GM19023 (cell line): ENCODE measurements around the gene P2RX2.

Source experiments
- ATAC-seq: cut with Tn5 transposase; IDR thresholded peaks from one replicate; pipeline ENCODE4 v1.9.1; 2021; ENCODE audit warnings: mild to moderate bottlenecking, moderate library complexity; ENCODE audit not compliant: unreplicated experiment

P2RX2 gene

DNA sequence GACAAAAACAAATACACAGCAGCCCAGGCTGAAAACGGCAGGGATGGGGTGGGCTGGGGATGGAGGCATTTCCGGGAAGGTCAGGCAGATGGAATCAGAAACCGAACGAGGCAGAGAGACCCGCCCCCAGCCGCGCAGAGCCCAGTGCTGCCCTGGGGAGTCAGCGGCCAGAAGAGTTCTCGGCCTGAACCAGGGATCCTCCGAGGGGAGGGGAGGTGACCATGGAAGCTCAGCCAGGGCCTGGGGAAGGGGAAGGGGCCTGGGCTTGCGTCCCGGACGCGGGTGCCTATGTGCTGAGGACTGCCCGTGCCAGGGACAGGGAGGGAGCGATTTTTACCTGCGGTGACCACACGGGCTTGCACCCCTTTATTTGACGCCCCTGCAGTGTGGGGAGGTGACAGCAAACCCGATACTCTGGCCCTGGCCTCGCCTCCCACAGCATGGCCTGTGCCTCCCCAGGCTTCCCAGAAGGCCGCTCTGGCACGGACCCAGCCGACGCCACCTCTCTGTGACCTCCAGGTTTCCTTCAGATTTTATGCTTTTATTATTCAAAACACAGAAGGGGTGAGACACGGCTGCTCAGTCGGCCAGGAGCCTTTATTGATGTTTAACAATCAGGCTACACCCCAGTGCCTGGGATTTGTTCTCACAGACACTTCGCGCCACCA, 15.9 kb upstream of the P2RX2 start:
- no peak for ATAC-seq

DNA sequence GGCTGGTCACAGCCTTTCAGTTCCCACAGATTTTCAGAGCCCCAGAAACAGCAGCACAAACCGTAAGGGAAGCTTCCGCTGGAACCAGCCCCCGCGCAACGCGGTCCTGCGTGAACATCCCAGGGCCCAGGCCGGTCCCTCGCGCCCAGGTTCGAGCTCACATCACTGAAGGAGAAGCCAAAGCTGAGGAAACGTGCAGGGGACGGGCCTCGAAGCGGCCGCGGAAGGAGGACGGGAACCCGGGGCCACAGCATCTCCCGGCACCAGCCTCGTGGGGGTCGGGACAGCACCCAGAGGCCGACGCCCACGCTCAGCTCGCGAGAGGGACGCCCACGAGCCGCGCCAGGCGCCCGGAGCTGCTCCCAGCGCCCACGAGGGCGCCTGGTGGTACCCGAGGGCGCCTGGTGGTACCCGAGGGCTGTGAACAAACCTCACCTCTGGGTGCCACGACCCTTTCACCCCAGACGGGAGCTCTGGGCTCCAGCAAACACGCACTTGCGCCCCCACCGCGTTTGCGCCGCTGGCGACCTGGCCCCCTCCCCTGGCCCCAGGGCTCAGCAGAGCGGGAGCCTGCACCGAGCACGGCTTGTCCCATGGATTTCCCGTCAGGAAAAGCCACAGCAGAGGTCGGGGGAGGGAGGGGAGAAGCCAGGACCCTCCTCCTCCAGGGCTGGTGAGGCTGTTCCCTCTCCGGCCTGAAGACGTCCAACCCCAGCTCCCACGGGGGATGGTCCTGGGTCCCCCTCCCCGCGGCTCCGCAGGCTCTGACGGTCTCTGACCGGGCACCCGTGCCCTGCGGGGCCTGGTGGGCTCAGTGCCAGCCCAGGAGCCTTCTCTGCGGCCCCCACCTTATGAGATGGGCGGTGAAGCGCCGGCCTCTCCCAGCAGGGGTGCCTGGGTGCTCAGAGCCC, 15.1 kb upstream of the P2RX2 start:
- no peak for ATAC-seq

DNA sequence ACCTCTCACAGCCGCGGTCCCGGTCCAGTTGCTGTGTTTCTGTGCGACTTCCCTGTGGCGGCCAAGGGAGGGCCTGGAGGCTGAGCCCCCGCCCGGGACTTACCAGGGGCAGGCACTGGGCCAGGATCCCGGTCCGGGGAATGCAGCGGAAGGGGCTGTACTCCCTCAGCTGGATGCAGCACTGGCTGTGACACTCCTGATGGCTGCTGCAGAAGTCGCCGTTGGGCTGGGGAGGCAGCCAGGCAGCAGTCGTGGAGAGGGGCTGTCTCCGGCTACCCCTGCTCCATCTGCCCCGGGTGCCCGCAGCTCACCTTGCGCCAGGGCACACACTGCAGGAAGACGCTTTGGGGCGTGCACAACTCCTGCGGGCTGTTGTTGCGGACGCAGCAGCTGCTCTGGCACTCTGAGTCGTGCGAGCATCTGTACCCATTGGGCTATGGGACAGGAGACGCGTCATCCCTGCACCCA, 14.4 kb upstream of the P2RX2 start:
- ATAC-seq: no peak

DNA sequence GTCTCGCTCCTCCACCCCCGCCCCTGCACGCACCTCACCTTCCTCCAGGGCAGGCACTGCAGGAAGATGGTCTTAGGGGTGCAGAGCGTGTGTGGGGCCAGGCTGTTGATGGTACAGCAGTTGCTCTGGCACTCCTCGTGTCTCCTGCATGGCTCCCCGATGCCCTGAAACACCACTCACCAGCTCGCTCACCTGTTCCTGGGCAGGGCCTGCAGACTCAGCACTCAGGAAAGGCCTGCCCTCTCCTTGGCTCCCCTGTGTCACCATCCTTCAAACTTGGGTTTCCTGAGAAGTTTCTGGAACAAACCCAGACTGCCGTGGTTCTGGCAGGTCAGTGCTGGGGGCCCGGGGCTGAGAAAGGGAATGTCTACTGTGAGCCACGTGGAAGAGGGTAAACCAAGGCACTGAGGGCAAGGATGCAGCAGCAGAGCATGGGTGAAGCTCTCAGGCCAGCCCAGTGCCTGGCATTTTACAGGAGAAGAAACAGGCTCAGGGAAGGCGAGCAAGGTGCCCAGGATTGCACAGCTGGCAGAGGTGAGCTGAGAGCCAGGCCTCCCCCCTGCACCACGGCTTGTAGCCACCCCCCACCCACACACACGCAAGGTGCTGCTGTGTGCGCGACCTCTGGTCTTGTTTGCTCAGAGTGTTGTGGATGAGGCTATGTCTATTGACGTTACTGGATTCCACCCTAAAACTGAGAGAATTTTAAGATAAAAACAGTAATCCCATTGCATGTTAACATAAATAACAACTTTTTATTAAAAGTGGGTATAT, 13.7 kb upstream of the P2RX2 start:
- ATAC-seq: no peak

DNA sequence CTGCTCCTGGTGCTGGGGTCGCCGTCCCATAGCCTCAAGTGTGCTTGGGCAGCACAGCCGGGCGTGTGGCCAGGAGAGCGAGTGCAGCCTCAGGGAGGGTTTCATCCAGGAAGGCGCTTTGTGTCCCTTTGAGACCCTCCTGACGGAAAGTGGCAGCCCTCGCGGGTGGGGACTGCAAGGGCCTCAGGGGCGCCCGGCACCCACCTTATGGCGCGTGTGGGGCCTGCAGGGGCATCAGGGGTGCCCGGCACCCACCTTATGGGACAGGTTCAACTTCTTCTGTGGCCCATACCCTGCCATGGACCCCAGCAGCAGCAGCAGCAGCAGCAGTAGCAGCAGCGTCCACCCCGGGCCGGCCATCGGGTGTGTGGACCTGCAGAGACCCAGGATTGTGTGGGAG, 12.7 kb upstream of the P2RX2 start:
- ATAC-seq: no peak

DNA sequence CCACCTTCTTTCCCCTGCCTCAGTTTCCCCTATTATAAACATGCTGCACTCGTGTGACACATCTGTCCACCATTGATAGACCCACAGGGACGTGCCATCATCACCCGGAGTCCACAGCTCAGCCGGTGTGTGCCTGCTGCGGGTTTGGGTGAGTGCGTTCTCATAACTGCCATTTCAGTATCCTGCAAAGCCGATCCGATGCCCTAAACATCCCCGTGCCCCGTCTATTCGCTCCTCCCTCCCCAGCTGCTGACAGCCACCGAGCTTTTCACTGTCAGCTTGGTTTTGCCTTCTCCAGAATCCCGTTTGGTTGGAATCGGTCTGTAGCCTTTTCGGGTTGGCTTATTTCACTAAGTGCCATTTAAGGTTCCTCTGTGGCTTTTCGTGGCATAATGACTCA, 12.1 kb upstream of the P2RX2 start:
- ATAC-seq: no peak

DNA sequence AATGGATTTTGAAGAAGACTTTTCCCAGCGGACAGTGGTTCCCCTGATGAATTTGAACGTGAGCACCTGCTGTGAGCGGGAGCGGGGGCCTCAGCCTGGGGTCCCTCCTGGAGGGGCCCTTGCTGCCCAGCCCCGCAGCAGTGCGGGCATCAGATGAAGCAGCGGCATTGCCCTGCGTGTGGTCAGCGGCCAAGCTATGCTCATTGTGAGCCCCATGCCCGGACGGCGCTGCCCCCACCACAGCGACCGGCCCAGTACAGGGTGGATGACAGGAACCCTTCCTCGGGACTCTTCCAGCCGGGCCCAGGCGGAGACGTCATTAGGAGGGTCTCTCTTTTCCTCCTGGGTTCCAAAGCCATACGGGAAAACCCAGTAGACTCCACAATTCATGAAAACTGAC, 11.6 kb upstream of the P2RX2 start:
- no peak for ATAC-seq

DNA sequence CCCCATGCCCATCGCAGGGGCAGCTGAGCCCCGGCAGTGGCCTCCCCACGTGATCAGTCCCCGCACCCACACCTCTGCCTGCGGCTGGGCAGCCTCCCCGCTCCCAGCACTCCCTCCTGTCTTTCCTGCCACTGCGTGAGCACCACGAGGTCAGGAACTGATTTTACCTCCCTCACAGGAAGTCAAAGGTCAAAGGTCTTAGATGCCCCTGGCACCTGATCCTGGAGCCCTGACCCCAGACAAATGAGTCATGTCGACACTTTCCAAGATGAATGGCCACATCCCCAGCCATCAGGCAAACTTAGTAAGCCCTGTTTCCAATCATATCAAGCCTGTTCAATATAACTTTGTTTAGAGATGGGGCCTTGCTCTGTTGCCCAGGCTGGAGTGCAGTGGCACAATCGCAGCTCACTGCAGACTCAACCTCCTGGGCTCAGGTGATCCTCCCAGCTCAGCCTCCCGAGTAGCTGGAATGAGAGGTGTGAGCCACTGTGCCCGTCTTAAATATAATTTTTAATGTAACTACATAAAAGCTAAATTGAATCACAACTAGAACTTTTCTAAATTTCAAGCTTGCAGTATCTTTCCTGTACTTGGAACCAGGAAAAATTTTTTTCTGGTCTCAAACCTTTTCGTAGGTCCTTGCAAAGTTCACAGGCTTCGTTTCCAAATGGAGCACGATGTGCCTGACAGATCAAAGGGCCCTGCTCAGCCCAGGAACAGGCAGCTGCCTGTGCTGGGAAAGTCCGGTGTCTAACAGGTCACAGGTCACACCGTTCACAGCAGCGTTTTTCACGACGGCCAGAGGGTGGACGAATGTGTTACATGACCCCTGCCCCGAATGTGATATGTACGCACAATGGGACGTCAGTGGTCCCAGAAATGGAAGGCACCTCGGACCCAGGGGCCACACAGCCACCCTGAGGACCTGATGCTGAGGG, 10.1 kb upstream of the P2RX2 start:
- no peak for ATAC-seq

DNA sequence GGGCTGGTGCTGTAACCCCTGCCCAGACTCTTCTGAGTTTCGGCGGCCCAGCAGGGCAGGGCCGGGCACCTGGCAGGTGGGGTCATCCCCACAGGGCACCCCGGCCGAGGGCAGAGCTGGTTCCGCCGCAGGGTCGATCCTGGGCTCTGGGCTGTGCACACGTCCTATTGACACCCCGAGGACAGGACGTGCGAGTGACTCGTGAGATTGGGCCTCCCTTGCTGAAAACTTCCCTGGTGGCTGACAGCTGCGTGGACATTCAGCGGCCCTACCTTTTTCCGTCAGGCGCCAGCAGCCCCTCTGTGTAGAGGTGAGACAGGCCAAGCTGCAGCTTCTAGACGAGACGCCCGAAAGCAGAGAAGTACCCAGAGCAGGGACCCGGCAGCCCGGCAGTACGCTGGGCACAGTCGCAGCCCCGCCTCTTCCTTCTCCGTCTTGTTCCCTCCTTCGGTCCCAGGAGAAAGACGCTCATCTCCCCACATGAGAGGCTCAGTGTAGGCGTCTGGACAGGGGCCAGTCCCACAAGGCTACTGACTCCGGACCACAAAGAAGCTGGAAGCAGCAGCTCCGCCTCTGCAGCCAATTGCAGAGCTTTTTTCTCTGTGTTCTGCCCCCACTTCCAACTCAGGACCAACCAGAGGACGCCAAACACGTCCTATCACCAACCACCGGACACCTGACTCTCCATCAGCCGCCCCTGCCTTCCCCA, 8.4 kb upstream of the P2RX2 start, which contains the start of gene LRCOL1:
Gene LRCOL1, minus strand, starts transcription at position 532 of the 709 bp plus-strand sequence. CDS start 4,331 bp downstream, outside the sequence.
- no peak for ATAC-seq

DNA sequence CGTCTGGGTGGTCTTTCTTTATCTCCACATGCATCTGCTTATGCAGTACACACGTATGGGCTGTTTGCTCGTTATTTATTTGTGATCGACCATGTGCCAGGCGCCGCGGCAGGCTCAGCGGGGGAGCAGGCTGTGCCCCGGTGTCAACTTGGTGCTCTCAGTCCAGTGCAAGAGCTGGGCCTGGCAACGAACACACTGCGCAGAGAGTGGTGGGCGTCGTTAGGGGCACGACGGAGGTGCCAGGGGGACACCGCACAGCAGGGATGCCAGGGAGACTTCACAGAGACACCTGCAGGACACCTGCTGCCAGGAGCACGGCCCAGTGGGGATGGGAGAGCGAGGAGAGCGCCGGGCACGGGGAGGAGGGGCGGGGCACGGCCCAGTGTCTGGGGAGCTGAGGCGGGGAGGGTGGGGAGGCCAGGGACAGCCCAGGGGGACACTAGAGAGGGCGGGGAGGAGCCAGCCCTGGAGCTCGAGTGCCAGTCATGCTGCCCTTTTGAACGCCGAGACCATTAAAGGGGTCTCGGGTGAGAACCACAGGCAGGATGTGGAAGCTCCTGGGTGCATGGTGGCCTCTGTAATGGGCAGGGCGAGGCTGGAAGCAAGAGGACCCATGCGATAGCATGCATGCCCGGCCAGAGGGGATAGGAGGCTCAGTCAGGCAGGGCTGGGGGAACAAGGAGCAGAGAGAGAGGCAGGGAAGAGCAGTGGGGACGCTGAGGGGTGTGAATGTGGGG, 7.5 kb upstream of the P2RX2 start:
- ATAC-seq: no peak

DNA sequence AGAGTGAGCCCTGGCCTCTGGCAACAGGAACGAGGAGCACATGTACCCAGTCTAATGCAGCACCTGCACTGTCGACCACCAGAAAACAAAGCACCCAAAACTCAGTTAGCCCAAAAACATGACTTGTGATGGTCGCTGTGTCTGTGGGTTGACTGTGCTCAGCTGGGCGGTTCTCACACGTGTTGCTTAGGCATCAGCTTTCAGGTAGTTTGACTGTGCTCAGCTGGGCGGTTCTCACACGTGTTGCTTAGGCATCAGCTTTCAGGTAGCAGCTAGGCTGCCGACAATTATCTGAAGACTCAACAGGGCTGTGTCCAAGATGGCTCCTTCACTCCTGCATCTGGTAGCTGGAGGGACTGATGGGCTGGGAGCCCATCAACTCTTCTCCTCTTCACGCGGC, 7.0 kb upstream of the P2RX2 start:
- ATAC-seq: no peak

DNA sequence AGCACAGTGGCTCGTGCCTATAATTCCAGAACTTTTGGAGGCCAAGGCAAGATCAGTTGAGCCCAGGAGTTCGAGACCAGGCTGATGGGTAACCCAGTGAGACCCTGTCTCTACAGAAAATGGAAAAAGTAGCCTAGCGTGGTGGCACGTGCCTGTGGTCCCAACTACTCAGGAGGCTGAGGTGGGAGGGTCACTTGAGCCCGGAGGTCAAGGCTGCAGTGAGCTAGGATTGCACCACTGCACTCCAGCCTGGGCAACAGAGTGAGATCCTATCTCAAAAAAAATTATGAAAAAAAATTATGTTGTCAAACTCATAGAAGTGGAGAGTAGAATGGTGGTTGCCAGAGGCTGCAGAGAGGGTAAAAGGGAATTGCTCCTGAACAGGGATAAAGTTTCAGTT, 4.5 kb upstream of the P2RX2 start:
- ATAC-seq: no peak

DNA sequence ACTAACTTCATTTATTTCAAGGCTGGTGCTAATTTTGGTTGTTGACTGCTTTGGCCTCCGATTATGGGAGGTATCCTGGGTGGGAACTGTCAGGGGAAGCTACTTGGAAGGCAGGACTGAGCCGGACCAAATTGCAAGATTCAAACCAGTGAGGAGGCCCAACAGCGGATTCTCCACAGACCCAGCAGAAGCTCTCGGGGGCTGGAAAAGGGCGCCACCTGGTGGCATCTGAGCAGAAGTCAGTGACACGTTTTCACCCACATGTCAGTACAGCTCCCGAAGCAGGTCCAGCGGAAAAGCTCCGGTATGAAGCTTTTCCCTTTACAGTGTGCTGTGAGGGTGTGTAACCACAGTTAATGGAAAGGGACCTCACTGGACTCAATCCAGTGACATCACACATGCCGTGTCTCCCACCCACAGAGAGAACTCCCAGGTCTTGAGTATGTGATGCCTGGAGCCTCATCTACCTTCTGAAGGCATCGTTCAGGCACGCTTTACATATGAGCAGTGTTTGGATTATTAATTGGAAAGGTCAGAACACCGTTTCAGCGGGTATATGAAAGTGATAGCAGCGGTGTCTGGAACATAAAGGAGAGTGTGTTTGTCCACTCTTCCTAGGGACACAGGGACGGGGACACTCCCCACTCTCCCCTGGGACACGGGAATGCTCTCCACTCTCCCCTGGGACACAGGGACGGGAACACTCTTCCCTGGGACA, 3.6 kb upstream of the P2RX2 start:
- no peak for ATAC-seq

DNA sequence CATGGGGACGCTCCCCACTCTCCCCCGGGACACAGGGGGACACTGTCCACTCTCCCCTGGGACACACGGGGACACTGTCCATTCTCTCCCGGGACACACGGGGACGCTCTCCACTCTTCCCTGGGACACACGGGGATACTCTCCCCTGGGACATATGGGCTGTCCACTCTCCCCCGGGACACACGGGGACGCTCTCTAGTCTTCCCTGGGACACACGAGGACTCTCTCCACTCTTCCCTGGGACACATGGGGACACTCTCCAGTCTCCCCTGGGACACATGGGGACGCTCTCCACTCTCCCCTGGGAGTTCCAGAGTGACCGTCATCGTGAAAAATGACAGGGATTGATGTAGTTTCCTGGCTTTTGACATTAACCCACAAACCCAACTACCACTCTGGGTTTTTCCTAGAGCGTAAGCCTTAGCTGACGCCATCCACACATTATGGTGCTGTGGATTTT, 3.0 kb upstream of the P2RX2 start:
- no peak for ATAC-seq

DNA sequence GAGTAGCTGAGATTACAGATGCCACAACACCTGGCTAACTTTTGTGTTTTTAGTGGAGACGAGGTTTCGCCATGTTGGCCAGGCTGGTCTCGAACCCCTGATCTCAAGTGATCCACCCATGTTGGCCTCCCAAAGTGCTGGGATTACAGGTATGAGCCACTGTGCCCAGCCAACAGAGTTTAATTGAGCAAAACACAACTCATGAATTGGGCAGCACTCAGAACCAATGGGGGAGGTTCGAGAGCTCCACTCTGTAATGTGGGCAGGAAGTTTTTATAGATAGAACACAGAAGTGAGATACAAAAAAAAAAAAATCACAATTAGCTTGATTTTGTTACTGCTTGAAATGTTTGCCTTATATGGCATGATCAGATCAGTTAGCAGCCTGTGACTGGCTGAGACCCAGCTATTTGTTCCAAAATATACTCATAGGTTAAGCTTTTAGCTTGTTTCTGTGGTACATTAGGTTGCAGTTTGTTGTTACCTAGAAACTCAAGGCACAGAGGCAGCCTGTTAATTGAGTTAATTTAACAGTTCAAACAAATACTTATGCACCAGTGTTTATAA, 1.4 kb upstream of the P2RX2 start:
- ATAC-seq: no peak

DNA sequence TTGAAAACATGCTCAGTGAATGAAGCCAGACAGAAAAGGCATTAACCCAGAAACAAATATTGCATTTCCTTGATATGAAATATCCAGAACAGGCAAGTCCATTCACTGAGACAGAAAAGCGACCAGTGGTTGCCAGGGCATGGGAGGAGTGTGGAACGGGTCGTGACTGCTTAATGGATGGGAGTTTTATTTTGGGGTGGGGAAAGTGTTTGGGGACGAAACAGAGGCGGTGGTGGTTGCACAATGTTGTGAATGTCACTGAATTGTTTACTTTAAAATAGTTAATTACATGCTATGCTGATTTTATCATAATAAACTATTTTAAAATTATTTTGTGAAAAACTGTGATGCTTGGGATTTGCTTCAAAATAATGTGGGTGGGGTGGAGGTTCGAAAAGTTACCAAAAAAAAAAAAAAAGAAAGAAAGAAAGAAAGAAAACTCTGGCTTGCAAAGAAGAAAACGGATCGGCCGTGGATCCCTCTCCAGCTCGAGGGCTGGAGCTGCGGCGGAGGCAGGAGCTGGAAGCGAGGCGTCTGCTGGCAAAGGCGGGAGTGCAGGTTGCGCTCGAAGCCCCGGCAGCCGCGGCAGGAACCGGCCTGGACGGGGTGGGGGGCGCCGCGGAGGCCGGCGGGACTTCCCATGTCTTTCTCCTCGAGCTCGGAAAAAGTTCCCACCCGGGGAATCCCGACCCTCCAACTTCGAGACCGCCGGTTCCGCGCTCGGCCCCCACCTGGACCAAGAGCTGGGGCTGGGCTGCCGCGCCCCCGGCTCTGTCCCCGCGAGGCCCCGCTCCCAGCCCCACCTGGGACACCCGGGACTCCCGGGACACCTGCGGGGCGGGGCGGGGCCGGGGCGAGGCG, 524 bp upstream of the P2RX2 start:
- no peak for ATAC-seq

DNA sequence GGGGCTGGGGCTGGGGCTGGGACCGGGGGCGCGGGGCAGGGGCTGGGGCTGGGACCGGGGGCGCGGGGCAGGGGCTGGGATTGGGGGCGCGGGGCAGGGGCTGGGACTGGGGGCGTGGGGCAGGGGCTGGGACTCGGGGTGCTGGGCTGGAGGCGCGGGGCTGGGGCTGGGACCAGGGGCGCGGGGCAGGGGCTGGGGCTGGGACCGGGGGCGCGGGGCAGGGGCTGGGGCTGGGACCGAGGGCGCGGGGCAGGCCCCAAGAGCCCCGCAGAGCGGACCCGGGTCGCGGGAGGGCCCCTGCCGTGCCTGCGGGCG, 452 bp downstream of the P2RX2 start:
- ATAC-seq: no peak
